ENCODE results near the gene MRGPRF. TPM values are rescaled to one million over a fixed set of nuclear protein-coding genes. Genes with fewer than 3 reads are reported as not detected.

MRGPRF gene
- total RNA-seq, 1 experiment from 2014 or later: not detected

DNA sequence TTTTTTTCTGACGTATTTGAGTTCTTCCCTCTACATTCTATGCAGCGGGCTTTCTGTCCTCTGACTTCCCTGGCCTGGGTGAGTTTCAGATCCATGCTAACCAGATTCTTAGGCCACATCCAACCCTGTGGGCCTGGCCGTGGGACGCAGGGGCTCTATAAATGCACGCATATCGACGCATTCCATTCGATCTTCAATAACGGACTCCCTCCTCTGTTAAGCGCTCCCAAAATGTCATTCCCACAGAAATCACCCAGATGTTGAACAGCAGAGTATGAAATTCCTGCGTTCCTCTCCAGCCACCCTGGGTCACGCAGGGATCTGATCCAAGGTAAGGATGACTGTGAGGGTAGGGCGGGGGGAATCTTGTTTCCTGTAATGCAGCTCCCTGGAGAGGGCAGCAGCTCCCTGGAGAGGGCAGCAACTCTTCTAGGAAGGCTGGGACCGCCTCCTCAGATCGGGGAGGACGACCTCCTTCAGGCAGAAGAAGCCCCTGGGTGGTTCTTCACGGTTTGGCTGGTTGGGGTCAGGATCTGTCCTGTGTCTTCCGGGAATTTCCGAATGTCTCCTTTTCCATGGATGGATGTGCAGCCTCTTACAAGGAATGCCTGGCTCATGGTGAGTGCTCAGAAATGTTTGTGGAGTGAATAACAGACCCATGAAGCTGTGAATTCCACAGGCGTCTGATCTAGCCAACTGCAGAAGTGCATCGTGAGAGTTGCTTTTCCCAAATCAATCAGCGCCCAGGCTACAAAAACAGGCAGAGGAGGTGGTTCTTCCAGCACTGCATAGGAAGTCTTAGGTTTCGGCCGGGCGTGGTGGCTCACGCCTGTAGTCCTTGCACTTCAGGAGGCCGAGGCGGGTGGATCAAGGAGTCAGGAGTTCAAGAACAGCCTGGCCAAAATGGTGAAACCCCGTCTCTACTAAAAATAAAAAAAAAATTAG lies 44.5 kb downstream of the MRGPRF start:
- POLR2A ChIA-PET (ENCODE audit: unreplicated experiment): no interaction called here
- BruUV-seq (replicated peaks): no TSS peak
- intact Hi-C loops (cut with micrococcal nuclease): loop anchor here (5.0 kb wide), 1 partner anchor 119 kb away; no protein-coding TSS in a partner anchor
- Histone ChIP-seq H3K9me3 (ENCODE audit: low read length) (no peaks in the 10 kb centered on the region), H3K4me3 (ENCODE audit: low read length) (no peak overlapping the region), H3K27ac (ENCODE audit: low read length) (no peak overlapping the region), H3F3A (ENCODE audit: low read length, unreplicated experiment) (no peaks in the 10 kb centered on the region), H4K20me1 (ENCODE audit: low read length) (no peaks in the 10 kb centered on the region), H3K9me2 (replicated peaks; ENCODE audit: low read length) (no peaks in the 10 kb centered on the region), H2AFZ (ENCODE audit: low read length) (no peak overlapping the region), H3K36me3 (ENCODE audit: low read depth, low read length) (no peaks in the 10 kb centered on the region), H3K27me3 (ENCODE audit: low read length) (peaks cover 13% of the 10 kb centered on the region), H3K4me1 (ENCODE audit: insufficient read depth, low read length) (no peaks in the 10 kb centered on the region), H3K79me2 (ENCODE audit: low read length) (no peaks in the 10 kb centered on the region), H3K9ac (ENCODE audit: low read length) (no peak overlapping the region), H3K4me2 (ENCODE audit: low read length) (no peak overlapping the region)
- no peak for ATAC-seq
- no peak for TF ChIP-seq EZH2 (IDR thresholded peaks at IDR 0.05; ENCODE audit: low read length, unreplicated experiment)
- TF ChIP-seq, protein P1, sequence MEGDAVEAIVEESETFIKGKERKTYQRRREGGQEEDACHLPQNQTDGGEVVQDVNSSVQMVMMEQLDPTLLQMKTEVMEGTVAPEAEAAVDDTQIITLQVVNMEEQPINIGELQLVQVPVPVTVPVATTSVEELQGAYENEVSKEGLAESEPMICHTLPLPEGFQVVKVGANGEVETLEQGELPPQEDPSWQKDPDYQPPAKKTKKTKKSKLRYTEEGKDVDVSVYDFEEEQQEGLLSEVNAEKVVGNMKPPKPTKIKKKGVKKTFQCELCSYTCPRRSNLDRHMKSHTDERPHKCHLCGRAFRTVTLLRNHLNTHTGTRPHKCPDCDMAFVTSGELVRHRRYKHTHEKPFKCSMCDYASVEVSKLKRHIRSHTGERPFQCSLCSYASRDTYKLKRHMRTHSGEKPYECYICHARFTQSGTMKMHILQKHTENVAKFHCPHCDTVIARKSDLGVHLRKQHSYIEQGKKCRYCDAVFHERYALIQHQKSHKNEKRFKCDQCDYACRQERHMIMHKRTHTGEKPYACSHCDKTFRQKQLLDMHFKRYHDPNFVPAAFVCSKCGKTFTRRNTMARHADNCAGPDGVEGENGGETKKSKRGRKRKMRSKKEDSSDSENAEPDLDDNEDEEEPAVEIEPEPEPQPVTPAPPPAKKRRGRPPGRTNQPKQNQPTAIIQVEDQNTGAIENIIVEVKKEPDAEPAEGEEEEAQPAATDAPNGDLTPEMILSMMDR (conservative IDR thresholded peaks at IDR 0.05; ENCODE audit: low read depth, low read length): peak; percentile 25; the same call in 1 of the 2 replicates
- no peak for DNase-seq
- CTCF ChIA-PET: interaction anchor here (0.6 kb wide), 1 partner anchor 17 kb away, joined by 4 read pairs; no protein-coding TSS in a partner anchor

DNA sequence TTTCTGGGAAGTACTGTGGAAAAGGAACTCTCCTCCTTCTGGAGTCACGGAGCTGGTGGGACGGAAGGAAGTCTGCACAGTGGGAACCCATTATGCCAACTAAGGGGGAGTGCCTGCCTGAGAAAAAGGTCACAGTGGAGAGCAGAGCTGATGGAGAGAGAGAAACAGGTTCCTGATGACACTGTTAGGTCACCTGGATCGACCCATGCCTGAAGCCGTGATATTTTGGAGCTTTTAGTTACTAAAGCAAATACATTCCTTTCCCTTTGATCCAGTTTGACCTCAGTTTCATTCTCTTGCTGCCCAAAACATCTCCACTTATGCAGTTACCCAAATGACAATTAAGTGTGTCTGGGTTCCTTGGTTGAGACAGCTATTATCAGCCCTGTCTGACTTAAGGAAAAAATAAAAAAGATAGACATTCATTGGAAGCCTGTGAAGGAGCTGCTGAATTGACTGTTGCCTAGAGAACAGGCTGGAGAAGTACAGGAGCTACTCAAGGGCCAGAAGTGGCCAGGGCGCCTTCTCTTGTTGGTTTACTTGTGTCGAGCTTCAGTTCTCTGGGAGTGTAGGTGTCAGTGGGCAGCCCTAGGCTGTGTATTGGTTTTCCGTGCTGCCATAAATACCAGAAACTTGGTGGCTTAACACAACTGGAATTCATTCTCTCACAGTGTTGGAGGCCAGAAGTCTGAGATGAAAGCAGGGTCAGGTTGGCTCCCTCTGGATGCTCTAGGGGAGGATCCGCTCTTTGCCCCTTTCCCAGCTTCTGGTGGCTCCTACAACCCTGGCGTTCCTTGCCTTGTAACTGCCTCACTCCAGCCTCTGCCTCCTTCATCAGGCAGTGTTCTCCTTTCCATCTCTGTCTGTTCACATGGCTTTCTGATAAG lies 45.9 kb downstream of the MRGPRF start:
- Histone ChIP-seq H3K4me2 (ENCODE audit: low read length) (no peak overlapping the region), H3K79me2 (ENCODE audit: low read length) (no peaks in the 10 kb centered on the region), H3K27me3 (ENCODE audit: low read length) (peaks cover 13% of the 10 kb centered on the region), H3K9me2 (replicated peaks; ENCODE audit: low read length) (no peaks in the 10 kb centered on the region), H3K9ac (ENCODE audit: low read length) (no peak overlapping the region), H3F3A (ENCODE audit: low read length, unreplicated experiment) (no peaks in the 10 kb centered on the region), H4K20me1 (ENCODE audit: low read length) (no peaks in the 10 kb centered on the region), H2AFZ (ENCODE audit: low read length) (no peak overlapping the region), H3K9me3 (ENCODE audit: low read length) (no peaks in the 10 kb centered on the region), H3K4me1 (ENCODE audit: insufficient read depth, low read length) (no peaks in the 10 kb centered on the region), H3K36me3 (ENCODE audit: low read depth, low read length) (no peaks in the 10 kb centered on the region), H3K4me3 (ENCODE audit: low read length) (no peak overlapping the region), H3K27ac (ENCODE audit: low read length) (no peak overlapping the region)
- TF ChIP-seq, protein P1 (conservative IDR thresholded peaks at IDR 0.05; ENCODE audit: low read depth, low read length): no peak
- TF ChIP-seq EZH2phosphoT487 (IDR thresholded peaks at IDR 0.05; ENCODE audit: borderline replicate concordance, low read length) (no peak), EZH2 (IDR thresholded peaks at IDR 0.05; ENCODE audit: low read length, unreplicated experiment) (no peak)
- intact Hi-C loops (cut with micrococcal nuclease): loop anchor here (5.0 kb wide), 1 partner anchor 120 kb away; no protein-coding TSS in a partner anchor
- POLR2A ChIA-PET (ENCODE audit: unreplicated experiment): no interaction called here
- CTCF ChIA-PET: no interaction called here
- DNase-seq (no peak), ATAC-seq (no peak)
- BruUV-seq (replicated peaks): no TSS peak
